ENCODE measurements around the gene PDZRN4. TPM values are rescaled to one million over a fixed set of nuclear protein-coding genes. Genes with fewer than 3 reads are reported as not detected.
A peak's percentile ranks its signal among the peaks of the same experiment; 100 is the strongest.

The PDZRN4 gene
- total and polyA plus RNA-seq, 5 donors: 0.28 to 0.74 (median 0.48) TPM

- Histone ChIP-seq H3K27ac (ENCODE audit: low read length) (no peak overlapping the region), H3K27me3 (ENCODE audit: control insufficient read depth, insufficient read depth) (no peaks in the 10 kb centered on the region), H3K4me3 (ENCODE audit: low read length) (no peak overlapping the region), H3K9me3 (ENCODE audit: control insufficient read depth, low read length) (no peaks in the 10 kb centered on the region), H3K4me1 (ENCODE audit: control insufficient read depth, insufficient read depth, low read length) (no peaks in the 10 kb centered on the region)
- ATAC-seq: no peak
- intact Hi-C loops (cut with DNase I): no loop called here
- DNase-seq: no peak
- WGBS: 37% methylated on average over 1 of the region's 1 CpG
Measured at GRCh38 chr12:41511247-41511646, 323.1 kb downstream of the PDZRN4 start.

GRCh38 chr12:41512497-41512896 lies 324.4 kb downstream of the PDZRN4 start:
- Histone ChIP-seq H3K27me3 (ENCODE audit: control insufficient read depth, insufficient read depth) (no peaks in the 10 kb centered on the region), H3K9me3 (ENCODE audit: control insufficient read depth, low read length) (no peaks in the 10 kb centered on the region), H3K4me3 (ENCODE audit: low read length) (no peak overlapping the region), H3K4me1 (ENCODE audit: control insufficient read depth, insufficient read depth, low read length) (no peaks in the 10 kb centered on the region), H3K27ac (ENCODE audit: low read length) (no peak overlapping the region)
- DNase-seq (peak in 2 of 3 donors; percentile 18 to 24), ATAC-seq (peak; percentile 68 to 82)
- intact Hi-C loops (cut with DNase I): no loop called here
- 47% methylated on average over 2 of the region's 2 CpGs for WGBS

GRCh38 chr12:41514021-41514777 lies 326.1 kb downstream of the PDZRN4 start:
- no peaks in the 10 kb centered on the region for H3K9me3 ChIP-seq (ENCODE audit: control insufficient read depth, low read length)
- intact Hi-C loops (cut with DNase I): no loop called here
- H3K27me3 ChIP-seq (ENCODE audit: control insufficient read depth, insufficient read depth): no peaks in the 10 kb centered on the region
- no peak for ATAC-seq
- H3K27ac ChIP-seq (ENCODE audit: low read length): no peak overlapping the region
- WGBS: 67% methylated on average over 4 of the region's 4 CpGs
- H3K4me3 ChIP-seq (ENCODE audit: low read length): no peak overlapping the region
- H3K4me1 ChIP-seq (ENCODE audit: control insufficient read depth, insufficient read depth, low read length): no peaks in the 10 kb centered on the region
- DNase-seq: no peak

GRCh38 chr12:41514907-41515306 lies 326.8 kb downstream of the PDZRN4 start:
- Histone ChIP-seq H3K4me3 (ENCODE audit: low read length) (no peak overlapping the region), H3K27ac (ENCODE audit: low read length) (no peak overlapping the region), H3K27me3 (ENCODE audit: control insufficient read depth, insufficient read depth) (no peaks in the 10 kb centered on the region), H3K4me1 (ENCODE audit: control insufficient read depth, insufficient read depth, low read length) (no peaks in the 10 kb centered on the region), H3K9me3 (ENCODE audit: control insufficient read depth, low read length) (no peaks in the 10 kb centered on the region)
- DNase-seq (no peak), ATAC-seq (no peak)
- intact Hi-C loops (cut with DNase I): no loop called here
- WGBS: 94% methylated on average over 3 of the region's 3 CpGs

- H3K4me3 ChIP-seq (ENCODE audit: low read length): no peak overlapping the region
- H3K27ac ChIP-seq (ENCODE audit: low read length): no peak overlapping the region
- ATAC-seq (no peak), DNase-seq (no peak)
- no peaks in the 10 kb centered on the region for H3K27me3 ChIP-seq (ENCODE audit: control insufficient read depth, insufficient read depth)
- H3K4me1 ChIP-seq (ENCODE audit: control insufficient read depth, insufficient read depth, low read length): no peaks in the 10 kb centered on the region
- 61% methylated on average over 3 of the region's 3 CpGs for WGBS
- intact Hi-C loops (cut with DNase I): no loop called here
- H3K9me3 ChIP-seq (ENCODE audit: control insufficient read depth, low read length): no peaks in the 10 kb centered on the region
Measured at GRCh38 chr12:41515953-41516352, 327.8 kb downstream of the PDZRN4 start.

GRCh38 chr12:41520869-41521268 lies 332.7 kb downstream of the PDZRN4 start:
- Histone ChIP-seq H3K9me3 (ENCODE audit: control insufficient read depth, low read length) (no peaks in the 10 kb centered on the region), H3K4me3 (ENCODE audit: low read length) (no peak overlapping the region), H3K4me1 (ENCODE audit: control insufficient read depth, insufficient read depth, low read length) (no peaks in the 10 kb centered on the region), H3K27me3 (ENCODE audit: control insufficient read depth, insufficient read depth) (no peaks in the 10 kb centered on the region), H3K27ac (ENCODE audit: low read length) (no peak overlapping the region)
- ATAC-seq: no peak
- intact Hi-C loops (cut with DNase I): no loop called here
- 75% methylated on average over 3 of the region's 3 CpGs for WGBS
- no peak for DNase-seq

GRCh38 chr12:41521872-41522379 lies 333.8 kb downstream of the PDZRN4 start:
- no peak for DNase-seq
- WGBS: 22% methylated on average over 1 of the region's 1 CpG
- ATAC-seq: peak; percentile 33 to 56
- H3K9me3 ChIP-seq (ENCODE audit: control insufficient read depth, low read length): no peaks in the 10 kb centered on the region
- H3K4me1 ChIP-seq (ENCODE audit: control insufficient read depth, insufficient read depth, low read length): no peaks in the 10 kb centered on the region
- H3K4me3 ChIP-seq (ENCODE audit: low read length): peak overlapping the region; percentile 35
- no peak overlapping the region for H3K27ac ChIP-seq (ENCODE audit: low read length)
- intact Hi-C loops (cut with DNase I): no loop called here
- no peaks in the 10 kb centered on the region for H3K27me3 ChIP-seq (ENCODE audit: control insufficient read depth, insufficient read depth)

- ATAC-seq (no peak), DNase-seq (no peak)
- H3K27ac ChIP-seq (ENCODE audit: low read length): no peak overlapping the region
- H3K27me3 ChIP-seq (ENCODE audit: control insufficient read depth, insufficient read depth): no peaks in the 10 kb centered on the region
- WGBS: 91% methylated on average over 2 of the region's 2 CpGs
- H3K4me1 ChIP-seq (ENCODE audit: control insufficient read depth, insufficient read depth, low read length): no peaks in the 10 kb centered on the region
- intact Hi-C loops (cut with DNase I): no loop called here
- no peak overlapping the region for H3K4me3 ChIP-seq (ENCODE audit: low read length)
- no peaks in the 10 kb centered on the region for H3K9me3 ChIP-seq (ENCODE audit: control insufficient read depth, low read length)
Measured at GRCh38 chr12:41527062-41527461, 338.9 kb downstream of the PDZRN4 start.

GRCh38 chr12:41527534-41528116 lies 339.5 kb downstream of the PDZRN4 start:
- intact Hi-C loops (cut with DNase I): no loop called here
- WGBS: 39% methylated on average over 4 of the region's 4 CpGs
- no peaks in the 10 kb centered on the region for H3K27me3 ChIP-seq (ENCODE audit: control insufficient read depth, insufficient read depth)

GRCh38 chr12:41528874-41529273 lies 340.8 kb downstream of the PDZRN4 start:
- H3K4me3 ChIP-seq (ENCODE audit: low read length): no peak overlapping the region
- intact Hi-C loops (cut with DNase I): no loop called here
- ATAC-seq (no peak), DNase-seq (no peak)
- 82% methylated on average over 3 of the region's 3 CpGs for WGBS
- H3K4me1 ChIP-seq (ENCODE audit: control insufficient read depth, insufficient read depth, low read length): no peaks in the 10 kb centered on the region
- H3K27ac ChIP-seq (ENCODE audit: low read length): no peak overlapping the region
- no peaks in the 10 kb centered on the region for H3K9me3 ChIP-seq (ENCODE audit: control insufficient read depth, low read length)
- H3K27me3 ChIP-seq (ENCODE audit: control insufficient read depth, insufficient read depth): no peaks in the 10 kb centered on the region

More at GRCh38 chr12:41527534-41528116, 339.5 kb downstream of the PDZRN4 start:
- no peak overlapping the region for H3K4me3 ChIP-seq (ENCODE audit: low read length)
- ATAC-seq (no peak), DNase-seq (no peak)
- H3K9me3 ChIP-seq (ENCODE audit: control insufficient read depth, low read length): no peaks in the 10 kb centered on the region
- H3K27ac ChIP-seq (ENCODE audit: low read length): no peak overlapping the region
- H3K4me1 ChIP-seq (ENCODE audit: control insufficient read depth, insufficient read depth, low read length): no peaks in the 10 kb centered on the region

- no peaks in the 10 kb centered on the region for H3K9me3 ChIP-seq (ENCODE audit: control insufficient read depth, low read length)
- no peak overlapping the region for H3K27ac ChIP-seq (ENCODE audit: low read length)
- no peaks in the 10 kb centered on the region for H3K4me1 ChIP-seq (ENCODE audit: control insufficient read depth, insufficient read depth, low read length)
- intact Hi-C loops (cut with DNase I): no loop called here
- H3K27me3 ChIP-seq (ENCODE audit: control insufficient read depth, insufficient read depth): no peaks in the 10 kb centered on the region
- H3K4me3 ChIP-seq (ENCODE audit: low read length): no peak overlapping the region
- WGBS: 77% methylated on average over 5 of the region's 5 CpGs
- no peak for ATAC-seq
- DNase-seq: no peak
Measured at GRCh38 chr12:41530441-41530840, 342.3 kb downstream of the PDZRN4 start.
